Thyroid gland (tissue), 4 donors: ENCODE results near the gene PACS1. TPM values are rescaled to one million over a fixed set of nuclear protein-coding genes. Genes with fewer than 3 reads are reported as not detected.

Experiments
- DNase-seq, 2 donors: peaks; one replicate each; pipeline ENCODE4 v3.0.0-alpha.2; 2019
- H3K27ac ChIP-seq, 3 donors: fragments of 200-600 bp; sonication (generic); 1 replicate in 2 of 3; 2 replicates in 1 of 3; pipeline ENCODE4 v1.5.1; 2016 to 2019; ENCODE audit warnings: mild to moderate bottlenecking in 1 of 3, moderate library complexity in 1 of 3
- H3K27me3 ChIP-seq: fragments of 200-600 bp; sonication (generic); one replicate; pipeline ENCODE4 v1.5.1; 2019
- H3K36me3 ChIP-seq, 2 donors: fragments of 200-600 bp; sonication (generic); one replicate each; pipeline ENCODE4 v1.5.1; 2016 to 2019
- H3K4me1 ChIP-seq, 2 donors: fragments of 200-600 bp; sonication (generic); one replicate each; pipeline ENCODE4 v1.5.1; 2017 to 2019
- H3K4me3 ChIP-seq, 3 donors: fragments of 200-600 bp; sonication (generic); replicated peaks in 1 of 3; 1 replicate in 2 of 3; 2 replicates in 1 of 3; pipeline ENCODE4 v1.5.1; 2016; ENCODE audit warnings: mild to moderate bottlenecking in 1 of 3
- H3K9me3 ChIP-seq: fragments of 200-600 bp; sonication (generic); one replicate; pipeline ENCODE4 v1.5.1; 2017
- CTCF ChIP-seq, 6 experiments: fragments of 200-600 bp in 3 of 6; fragments of 450-650 bp in 3 of 6; sonication (generic) in 3 of 6; IDR thresholded peaks; one replicate each; pipeline ENCODE4 v1.5.1; 2016 to 2019; ENCODE audit warnings: antibody characterized with exemption in 6 of 6, mild to moderate bottlenecking in 2 of 6, inconsistent platforms in 1 of 6, moderate library complexity in 1 of 6
- POLR2A ChIP-seq, 2 donors: fragments of 450-650 bp; IDR thresholded peaks; one replicate each; pipeline ENCODE4 v1.6.1; 2017; ENCODE audit warnings: antibody characterized with exemption in 2 of 2, mild to moderate bottlenecking in 2 of 2, moderate library complexity in 1 of 2
- WGBS, 2 donors: methylation state at CpG; one replicate each; pipeline ENCODE4 v1.1.5; 2017; 5-methylcytosine and 5-hydroxymethylcytosine counted together
- intact Hi-C: fragments of 100-400 bp; cut with DNase I; formaldehyde crosslinking; loops from one replicate; pipeline ENCODE4 v1.15.1; 2023
- total RNA-seq, 4 donors: library from RNA; depleted of rRNA; stranded (reverse); fragments of >200 nt; gene quantifications; one replicate each; pipeline ENCODE4 v1.2.3, GENCODE V29; 2016

Gene PACS1
- total RNA-seq, 4 donors from 2014 or later, result 39.6 to 67.7 (median 59.7) TPM

GRCh38 chr11:66101066-66101464, 31.0 kb downstream of the PACS1 start:
- no peak overlapping the region for H3K4me3 ChIP-seq
- peaks cover 12 to 15% of the 10 kb centered on the region in 2 donors for H3K4me1 ChIP-seq
- H3K9me3 ChIP-seq, result no peaks in the 10 kb centered on the region
- no peak for DNase-seq
- no peak for TF ChIP-seq POLR2A (IDR thresholded peaks at IDR 0.05)
- no peak for TF ChIP-seq CTCF (IDR thresholded peaks at IDR 0.05)
- intact Hi-C loops, result no loop called here
- 79 to 81% methylated on average over 3 of the region's 3 CpGs for WGBS, 2 donors
- H3K27me3 ChIP-seq, result no peaks in the 10 kb centered on the region
- no peaks in the 10 kb centered on the region for H3K36me3 ChIP-seq
- peak overlapping the region; percentile 31 to 53 (median 37) for H3K27ac ChIP-seq

GRCh38 chr11:66104057-66104638, 34.1 kb downstream of the PACS1 start:
- WGBS, 2 donors, result 90 to 95% methylated on average over 4 of the region's 4 CpGs
- no peaks in the 10 kb centered on the region for H3K27me3 ChIP-seq
- H3K9me3 ChIP-seq, result no peaks in the 10 kb centered on the region
- TF ChIP-seq POLR2A (IDR thresholded peaks at IDR 0.05) (no peak), CTCF (IDR thresholded peaks at IDR 0.05) (no peak)
- no peak overlapping the region for H3K4me3 ChIP-seq
- peaks cover 12 to 24% of the 10 kb centered on the region in 2 donors for H3K4me1 ChIP-seq
- H3K36me3 ChIP-seq, result no peaks in the 10 kb centered on the region
- intact Hi-C loops, result no loop called here
- no peak overlapping the region for H3K27ac ChIP-seq
- DNase-seq, result no peak

DNA sequence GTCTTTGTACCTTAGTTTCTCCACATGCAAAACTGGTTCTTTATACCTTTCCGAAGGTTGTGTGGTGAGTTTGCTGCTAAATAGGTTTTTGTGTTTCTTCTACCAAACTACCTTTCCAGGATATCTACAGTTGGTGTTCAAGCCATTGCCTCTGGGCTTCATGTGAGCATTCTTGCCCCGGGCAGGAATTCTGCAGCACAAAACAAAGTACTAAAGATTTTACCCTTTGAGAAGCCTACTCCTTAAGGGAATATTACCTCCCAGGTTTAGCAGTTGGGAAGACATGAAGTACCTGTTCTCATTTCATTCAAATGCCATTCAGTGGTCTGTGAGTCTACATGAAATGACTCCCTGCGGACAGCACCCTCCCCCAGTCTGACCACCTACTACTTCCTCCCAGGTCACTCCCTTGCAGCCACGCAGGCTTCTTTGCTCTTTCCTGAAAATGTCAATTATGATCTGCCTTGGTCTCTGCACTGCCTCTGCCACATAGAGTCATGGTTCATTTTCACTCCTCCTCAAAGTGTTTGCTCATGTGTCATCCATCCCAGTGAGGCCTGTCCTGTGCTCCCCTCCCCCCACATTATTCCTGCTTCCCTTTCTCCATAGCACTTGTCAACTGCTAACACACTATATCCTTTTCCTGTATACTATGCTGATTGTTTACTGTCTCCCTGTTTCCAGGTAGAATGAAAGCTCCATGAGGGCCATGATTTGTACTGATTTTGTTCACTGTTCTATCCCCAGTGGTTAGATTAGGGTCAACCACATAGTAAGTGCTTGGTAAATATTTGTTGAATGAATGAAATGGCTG, 36.9 kb downstream of the PACS1 start:
- H3K27ac ChIP-seq, result no peak overlapping the region
- H3K9me3 ChIP-seq, result no peaks in the 10 kb centered on the region
- DNase-seq, result no peak
- H3K27me3 ChIP-seq, result no peaks in the 10 kb centered on the region
- H3K36me3 ChIP-seq, result no peaks in the 10 kb centered on the region
- H3K4me3 ChIP-seq, result no peak overlapping the region
- no peak for TF ChIP-seq CTCF (IDR thresholded peaks at IDR 0.05)
- no peak for TF ChIP-seq POLR2A (IDR thresholded peaks at IDR 0.05)
- peaks cover 12 to 19% of the 10 kb centered on the region in 2 donors for H3K4me1 ChIP-seq
- intact Hi-C loops, result no loop called here
- 88 to 91% methylated on average over 4 of the region's 4 CpGs for WGBS, 2 donors

GRCh38 chr11:66107600-66108510, 37.8 kb downstream of the PACS1 start:
- H3K36me3 ChIP-seq, result no peaks in the 10 kb centered on the region
- no peak overlapping the region for H3K27ac ChIP-seq
- no peak for DNase-seq
- H3K4me1 ChIP-seq, result peaks cover 20 to 28% of the 10 kb centered on the region in 2 donors
- H3K9me3 ChIP-seq, result no peaks in the 10 kb centered on the region
- TF ChIP-seq CTCF (IDR thresholded peaks at IDR 0.05) (no peak), POLR2A (IDR thresholded peaks at IDR 0.05) (no peak)
- H3K27me3 ChIP-seq, result no peaks in the 10 kb centered on the region
- WGBS, 2 donors, result 89% methylated on average over 3 of the region's 3 CpGs
- H3K4me3 ChIP-seq, result no peak overlapping the region
- intact Hi-C loops, result no loop called here
